HG03280 (cell line): ENCODE measurements around the gene MAVS.
"Not testable (repeated sequence)": the region's sequence is repeated elsewhere in the genome, so short reads cannot be mapped to it uniquely, and the experiment has no call there.

ENCODE experiments used
- ATAC-seq: cut with Tn5 transposase; IDR thresholded peaks from one replicate; pipeline ENCODE4 v1.9.1; 2021; ENCODE audit warnings: mild to moderate bottlenecking, moderate library complexity; ENCODE audit not compliant: unreplicated experiment

MAVS gene

GRCh38 chr20:3878921-3879274 is 32.3 kb downstream of the MAVS start:
- not testable (repeated sequence) for ATAC-seq

GRCh38 chr20:3885715-3886114 is 39.1 kb downstream of the MAVS start:
- no peak for ATAC-seq

- no peak for ATAC-seq
Measured at GRCh38 chr20:3887876-3888620, 41.4 kb downstream of the MAVS start.

- ATAC-seq: peak; percentile 92
Measured at GRCh38 chr20:3888622-3889488, 42.2 kb downstream of the MAVS start, which contains the start of gene PANK2. Gene PANK2 (plus strand): TSS chr20:3889387.

GRCh38 chr20:3889489-3890397 is 43.1 kb downstream of the MAVS start:
- peak; percentile 13 for ATAC-seq

GRCh38 chr20:3890398-3890751 is 43.7 kb downstream of the MAVS start:
- no peak for ATAC-seq

- ATAC-seq: no peak
Measured at GRCh38 chr20:3890999-3891929, 44.6 kb downstream of the MAVS start.

- no peak for ATAC-seq
Measured at GRCh38 chr20:3894796-3895195, 48.2 kb downstream of the MAVS start.

- no peak for ATAC-seq
Measured at GRCh38 chr20:3896302-3896701, 49.7 kb downstream of the MAVS start.

- no peak for ATAC-seq
Measured at GRCh38 chr20:3896853-3897583, 50.4 kb downstream of the MAVS start.

GRCh38 chr20:3898181-3898580 is 51.5 kb downstream of the MAVS start:
- ATAC-seq: not testable (repeated sequence)

- no peak for ATAC-seq
Measured at GRCh38 chr20:3898639-3899038, 52.0 kb downstream of the MAVS start.

GRCh38 chr20:3900187-3900604 is 53.6 kb downstream of the MAVS start:
- no peak for ATAC-seq

- no peak for ATAC-seq
Measured at GRCh38 chr20:3901028-3901705, 54.5 kb downstream of the MAVS start.

GRCh38 chr20:3901706-3902440 is 55.2 kb downstream of the MAVS start:
- ATAC-seq: no peak

GRCh38 chr20:3902446-3902845 is 55.8 kb downstream of the MAVS start:
- ATAC-seq: no peak

GRCh38 chr20:3904224-3904623 is 57.6 kb downstream of the MAVS start:
- ATAC-seq: no peak

GRCh38 chr20:3904857-3905256 is 58.2 kb downstream of the MAVS start:
- no peak for ATAC-seq
